RWPE2 (cell line): Measurements from ENCODE around the gene WDR35.

ENCODE experiments used
- ATAC-seq: fragments of 200-7000 bp; cut with Tn5 transposase; 3 replicates; pipeline ENCODE4 v1.9.1; 2021; ENCODE audit warnings: low read depth
- DNase-seq: peaks from one replicate; pipeline ENCODE4 v3.0.0-alpha.2; 2020; ENCODE audit warnings: low spot score
- H3K27ac ChIP-seq: fragments of 450-650 bp; 2 replicates; pipeline ENCODE4 v1.5.1; 2017; ENCODE audit warnings: mild to moderate bottlenecking; ENCODE audit not compliant: poor library complexity, severe bottlenecking
- H3K27me3 ChIP-seq: fragments of 250-450 bp; sonication (Bioruptor Pico); 2 replicates; pipeline ENCODE4 v1.5.1; 2021; ENCODE audit warnings: mild to moderate bottlenecking, moderate library complexity; ENCODE audit not compliant: insufficient read depth, poor library complexity, severe bottlenecking
- H3K36me3 ChIP-seq: fragments of 250-450 bp; sonication (Bioruptor Pico); 2 replicates; pipeline ENCODE4 v1.5.1; 2020; ENCODE audit warnings: low read depth, mild to moderate bottlenecking, moderate library complexity
- H3K4me1 ChIP-seq: fragments of 250-450 bp; sonication (Bioruptor Pico); 2 replicates; pipeline ENCODE4 v1.5.1; 2021; ENCODE audit warnings: mild to moderate bottlenecking, moderate library complexity; ENCODE audit not compliant: insufficient read depth, poor library complexity, severe bottlenecking
- H3K4me3 ChIP-seq: fragments of 250-450 bp; sonication (Bioruptor Pico); 2 replicates; pipeline ENCODE4 v1.5.1; 2021; ENCODE audit warnings: mild to moderate bottlenecking, moderate library complexity; ENCODE audit not compliant: severe bottlenecking
- H3K9me3 ChIP-seq: fragments of 250-450 bp; sonication (Bioruptor Pico); 2 replicates; pipeline ENCODE4 v1.5.1; 2021; ENCODE audit warnings: mild to moderate bottlenecking, moderate library complexity; ENCODE audit not compliant: severe bottlenecking
- CTCF ChIP-seq: fragments of 450-650 bp; IDR thresholded peaks from one replicate; pipeline ENCODE4 v1.5.1; 2017; ENCODE audit warnings: mild to moderate bottlenecking, moderate library complexity; ENCODE audit not compliant: poor library complexity, severe bottlenecking

Gene WDR35

GRCh38 chr2:19990416-19990728, 467 bp upstream of the WDR35 start:
- Histone ChIP-seq H3K27ac (peak overlapping the region; percentile 28), H3K4me1 (peaks cover 11% of the 10 kb centered on the region), H3K36me3 (peaks cover 3% of the 10 kb centered on the region; the same call in 1 of the 2 replicates), H3K4me3 (peak overlapping the region; percentile 59), H3K27me3 (no peaks in the 10 kb centered on the region), H3K9me3 (no peaks in the 10 kb centered on the region)
- TF ChIP-seq CTCF: no peak
- DNase-seq (no peak), ATAC-seq (no peak; the same call in 2 of the 3 replicates)

GRCh38 chr2:19989342-19989666, 601 bp downstream of the WDR35 start:
- no peak for TF ChIP-seq CTCF
- Histone ChIP-seq H3K27ac (peak overlapping the region; percentile 28), H3K27me3 (no peaks in the 10 kb centered on the region), H3K36me3 (peaks cover 8% of the 10 kb centered on the region), H3K4me3 (peak overlapping the region; percentile 59), H3K4me1 (peaks cover 11% of the 10 kb centered on the region), H3K9me3 (no peaks in the 10 kb centered on the region)
- ATAC-seq: peak; percentile 8; the same call in 1 of the 3 replicates
- DNase-seq: no peak

GRCh38 chr2:19988600-19988999, 1.3 kb downstream of the WDR35 start:
- no peaks in the 10 kb centered on the region for H3K9me3 ChIP-seq
- ATAC-seq (no peak), DNase-seq (no peak)
- no peak overlapping the region for H3K27ac ChIP-seq
- H3K4me1 ChIP-seq: peaks cover 11% of the 10 kb centered on the region
- H3K4me3 ChIP-seq: peak overlapping the region; percentile 59
- no peak for TF ChIP-seq CTCF
- H3K27me3 ChIP-seq: no peaks in the 10 kb centered on the region
- peaks cover 11% of the 10 kb centered on the region for H3K36me3 ChIP-seq

- TF ChIP-seq CTCF: no peak
- no peaks in the 10 kb centered on the region for H3K27me3 ChIP-seq
- H3K36me3 ChIP-seq: peaks cover 11% of the 10 kb centered on the region
- DNase-seq (no peak), ATAC-seq (no peak)
- H3K4me1 ChIP-seq: peaks cover 11% of the 10 kb centered on the region
- no peak overlapping the region for H3K4me3 ChIP-seq
- H3K9me3 ChIP-seq: no peaks in the 10 kb centered on the region
- no peak overlapping the region for H3K27ac ChIP-seq
Measured at GRCh38 chr2:19987936-19988335, 2.0 kb downstream of the WDR35 start.

GRCh38 chr2:19982268-19982667, 7.6 kb downstream of the WDR35 start:
- Histone ChIP-seq H3K27ac (no peak overlapping the region), H3K4me1 (peaks cover 4% of the 10 kb centered on the region), H3K36me3 (peaks cover 59% of the 10 kb centered on the region), H3K4me3 (no peak overlapping the region), H3K27me3 (no peaks in the 10 kb centered on the region), H3K9me3 (no peaks in the 10 kb centered on the region)
- DNase-seq (no peak), ATAC-seq (no peak)
- TF ChIP-seq CTCF: no peak
